Activated T-helper 17 cell treated with anti-CD3 and anti-CD28 coated beads, Interleukin-2, amount 50 U/mL, for 72 hours (primary cell): ENCODE measurements around the gene RHO. TPM values are rescaled to one million over a fixed set of nuclear protein-coding genes. Genes with fewer than 3 reads are reported as not detected.
"Not testable (repeated sequence)": the region's sequence is repeated elsewhere in the genome, so short reads cannot be mapped to it uniquely, and the experiment has no call there.

Source experiments
- ATAC-seq: fragments of 150-1000 bp; cut with Tn5 transposase; replicated peaks from 2 replicates; pipeline ENCODE4 v1.10.0; 2021; ENCODE audit warnings: mild to moderate bottlenecking, moderate library complexity
- H3K27ac Mint-ChIP-seq: one replicate; pipeline ENCODE4 v1.8.0; 2022; ENCODE audit warnings: mixed read lengths
- H3K27me3 Mint-ChIP-seq: one replicate; pipeline ENCODE4 v1.8.0; 2022; ENCODE audit warnings: mixed read lengths
- H3K36me3 Mint-ChIP-seq: one replicate; pipeline ENCODE4 v1.8.0; 2022; ENCODE audit warnings: low read depth, mild to moderate bottlenecking, mixed read lengths
- H3K4me1 Mint-ChIP-seq: one replicate; pipeline ENCODE4 v1.8.0; 2022; ENCODE audit warnings: mixed read lengths
- H3K4me3 Mint-ChIP-seq: one replicate; pipeline ENCODE4 v1.8.0; 2022; ENCODE audit warnings: mild to moderate bottlenecking, mixed read lengths
- H3K9me3 Mint-ChIP-seq: one replicate; pipeline ENCODE4 v1.8.0; 2022; ENCODE audit warnings: mixed read lengths
- total RNA-seq, 2 donors: library from RNA; stranded (reverse); gene quantifications; one replicate each; pipeline ENCODE4 v1.2.3, GENCODE V29; 2022

The RHO gene
- not detected for total RNA-seq

- Mint-ChIP-seq H3K27ac (peak within 1 kb of the TSS; percentile 50), H3K9me3 (no peaks in the 10 kb centered on the region), H3K27me3 (no peaks in the 10 kb centered on the region), H3K4me3 (no peak within 1 kb of the TSS), H3K36me3 (no peaks in the 10 kb centered on the region), H3K4me1 (no peaks in the 10 kb centered on the region)
- ATAC-seq = no peak
Observed at GRCh38 chr3:129528589-129529100, at the start of gene RHO. Gene RHO (plus strand): TSS chr3:129528639. CDS start chr3:129528734, 95 bp downstream.

GRCh38 chr3:129481225-129481765, 47.1 kb upstream of the RHO start:
- Mint-ChIP-seq H3K4me3 (peak overlapping the region; percentile 28), H3K36me3 (peaks cover 27% of the 10 kb centered on the region), H3K27ac (peak overlapping the region; percentile 70)
- H3K4me1 Mint-ChIP-seq, H3K27me3 Mint-ChIP-seq, ATAC-seq, H3K9me3 Mint-ChIP-seq: not testable (repeated sequence)

- Mint-ChIP-seq H3K27me3 (no peaks in the 10 kb centered on the region), H3K27ac (peak overlapping the region; percentile 70)
- ATAC-seq = peak; percentile 82
Observed at GRCh38 chr3:129481766-129482332, 46.6 kb upstream of the RHO start.

DNA sequence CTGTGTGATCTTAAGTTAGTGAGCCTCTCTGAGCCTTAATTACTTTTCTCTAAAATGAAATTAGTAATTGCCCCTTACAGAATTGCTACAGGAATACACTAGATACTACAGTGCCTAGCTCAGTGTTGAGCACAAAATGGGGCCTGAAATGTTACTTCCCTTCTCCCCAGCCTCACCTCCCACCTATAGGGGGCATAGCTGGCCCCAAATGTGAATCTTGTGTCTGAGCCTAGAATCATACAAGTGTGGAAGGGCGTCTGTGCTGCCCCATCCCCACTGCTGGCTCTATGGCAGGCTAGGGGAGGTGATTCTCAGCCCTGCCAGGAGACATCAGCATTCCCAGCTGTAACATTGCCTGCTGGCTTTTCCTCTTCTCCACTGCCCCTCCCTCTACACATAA, 45.7 kb upstream of the RHO start:
- no peak overlapping the region for H3K27ac Mint-ChIP-seq
- H3K36me3 Mint-ChIP-seq = peaks cover 15% of the 10 kb centered on the region
- no peak for ATAC-seq
- peaks cover 6% of the 10 kb centered on the region for H3K4me1 Mint-ChIP-seq
- no peaks in the 10 kb centered on the region for H3K9me3 Mint-ChIP-seq
- no peak overlapping the region for H3K4me3 Mint-ChIP-seq
- H3K27me3 Mint-ChIP-seq = no peaks in the 10 kb centered on the region

More at GRCh38 chr3:129481766-129482332, 46.6 kb upstream of the RHO start:
- peak overlapping the region; percentile 28 for H3K4me3 Mint-ChIP-seq
- H3K36me3 Mint-ChIP-seq = peaks cover 21% of the 10 kb centered on the region
- H3K4me1 Mint-ChIP-seq = peaks cover 6% of the 10 kb centered on the region
- no peaks in the 10 kb centered on the region for H3K9me3 Mint-ChIP-seq

DNA sequence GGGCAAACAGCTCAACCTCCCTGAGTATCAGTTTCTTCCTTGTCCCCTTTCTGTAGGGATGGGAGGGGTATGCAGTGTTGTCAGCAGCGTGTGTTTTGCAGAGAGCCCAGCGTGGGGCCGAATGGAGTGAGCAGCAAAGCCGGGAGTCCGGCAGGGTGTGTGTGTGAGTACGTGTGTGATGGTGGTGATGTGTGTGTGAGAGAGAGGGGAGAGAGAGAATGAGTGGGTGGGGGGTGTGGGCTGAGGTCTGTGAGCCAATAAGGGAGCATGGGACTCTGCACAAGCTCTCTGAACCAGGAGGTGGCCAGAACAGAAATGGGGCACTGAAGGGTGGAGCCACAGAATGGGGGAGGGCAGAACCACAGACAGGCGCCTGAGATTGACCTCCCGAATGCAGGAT, 44.6 kb upstream of the RHO start:
- Mint-ChIP-seq H3K27ac (no peak overlapping the region), H3K4me3 (no peak overlapping the region), H3K4me1 (peaks cover 6% of the 10 kb centered on the region), H3K27me3 (no peaks in the 10 kb centered on the region), H3K9me3 (no peaks in the 10 kb centered on the region), H3K36me3 (peaks cover 10% of the 10 kb centered on the region)
- ATAC-seq = no peak

DNA sequence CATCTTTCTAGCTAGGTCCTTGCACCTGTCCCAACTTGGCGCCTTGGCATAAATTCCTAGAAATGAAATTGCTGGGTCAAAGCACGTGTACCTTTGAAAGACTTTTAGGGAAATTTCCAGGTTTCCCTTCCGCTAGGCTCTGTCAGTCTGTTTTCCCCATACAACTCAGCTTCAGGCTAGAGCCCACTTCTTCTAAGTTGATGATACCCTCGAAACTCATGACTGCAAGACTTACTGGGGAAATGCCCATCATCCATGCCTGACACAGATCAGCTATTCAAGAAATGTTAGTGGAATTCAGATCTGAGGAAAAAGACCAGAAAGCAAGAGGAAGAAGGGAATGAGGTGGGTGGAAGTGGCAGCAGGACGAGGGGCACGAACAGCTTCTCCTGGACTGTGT, 43.3 kb upstream of the RHO start:
- not testable (repeated sequence) for H3K36me3 Mint-ChIP-seq, H3K27ac Mint-ChIP-seq, H3K4me1 Mint-ChIP-seq, H3K27me3 Mint-ChIP-seq, H3K9me3 Mint-ChIP-seq, ATAC-seq, H3K4me3 Mint-ChIP-seq

GRCh38 chr3:129485721-129486663, 42.4 kb upstream of the RHO start:
- H3K36me3 Mint-ChIP-seq = no peaks in the 10 kb centered on the region
- H3K27ac Mint-ChIP-seq = peak overlapping the region; percentile 18

GRCh38 chr3:129486664-129487035, 41.8 kb upstream of the RHO start:
- H3K36me3 Mint-ChIP-seq = no peaks in the 10 kb centered on the region
- H3K9me3 Mint-ChIP-seq = no peaks in the 10 kb centered on the region
- H3K4me1 Mint-ChIP-seq = peaks cover 6% of the 10 kb centered on the region
- H3K27me3 Mint-ChIP-seq = no peaks in the 10 kb centered on the region
- H3K4me3 Mint-ChIP-seq = no peak overlapping the region
- ATAC-seq = no peak
- H3K27ac Mint-ChIP-seq = peak overlapping the region; percentile 18

More at GRCh38 chr3:129485721-129486663, 42.4 kb upstream of the RHO start:
- Mint-ChIP-seq H3K4me1 (peaks cover 6% of the 10 kb centered on the region), H3K4me3 (no peak overlapping the region), H3K9me3 (no peaks in the 10 kb centered on the region), H3K27me3 (no peaks in the 10 kb centered on the region)
- ATAC-seq = no peak

DNA sequence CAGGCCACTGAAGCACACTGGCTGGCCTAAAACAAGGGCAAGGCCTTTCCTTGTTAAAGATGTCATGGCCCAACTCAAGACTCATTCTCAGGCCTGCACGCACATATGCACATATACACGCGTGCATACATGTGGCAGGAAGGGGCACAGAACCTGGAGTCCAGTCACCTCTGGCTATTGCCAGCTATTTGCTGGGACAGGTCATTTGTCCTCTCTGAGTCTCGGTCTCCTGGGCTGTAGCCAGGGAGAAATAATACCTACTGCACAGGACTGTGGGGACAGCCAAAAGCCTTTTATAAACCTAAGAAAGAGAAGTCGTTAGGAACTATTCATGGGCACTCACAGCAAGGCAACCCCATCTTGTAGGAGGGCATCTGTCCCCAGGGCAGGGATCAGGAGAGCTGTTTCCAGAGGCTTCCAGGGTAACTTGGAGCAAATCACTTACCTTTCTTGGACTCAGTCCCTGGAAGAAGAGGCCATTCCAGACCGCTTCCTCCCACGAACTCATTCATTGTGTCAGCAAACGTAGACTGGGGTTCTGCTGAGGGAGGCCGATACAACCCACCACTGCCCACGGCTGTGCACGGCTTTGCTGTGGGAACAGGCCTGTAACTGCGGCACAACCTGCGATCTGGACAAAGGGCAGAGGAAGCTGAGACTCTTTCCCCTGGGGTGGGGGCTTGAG, 41.1 kb upstream of the RHO start:
- H3K9me3 Mint-ChIP-seq = no peaks in the 10 kb centered on the region
- no peaks in the 10 kb centered on the region for H3K27me3 Mint-ChIP-seq
- H3K36me3 Mint-ChIP-seq = no peaks in the 10 kb centered on the region
- ATAC-seq = no peak
- H3K4me3 Mint-ChIP-seq = no peak overlapping the region
- no peak overlapping the region for H3K27ac Mint-ChIP-seq
- H3K4me1 Mint-ChIP-seq = no peaks in the 10 kb centered on the region

- not testable (repeated sequence) for H3K27me3 Mint-ChIP-seq, H3K4me3 Mint-ChIP-seq
Observed at GRCh38 chr3:129487868-129488335, 40.5 kb upstream of the RHO start.

GRCh38 chr3:129489258-129489657, 39.2 kb upstream of the RHO start:
- not testable (repeated sequence) for H3K27me3 Mint-ChIP-seq, ATAC-seq, H3K27ac Mint-ChIP-seq, H3K4me3 Mint-ChIP-seq, H3K9me3 Mint-ChIP-seq, H3K4me1 Mint-ChIP-seq
- H3K36me3 Mint-ChIP-seq = peaks cover 15% of the 10 kb centered on the region

More at GRCh38 chr3:129487868-129488335, 40.5 kb upstream of the RHO start:
- not testable (repeated sequence) for H3K9me3 Mint-ChIP-seq, ATAC-seq, H3K27ac Mint-ChIP-seq, H3K36me3 Mint-ChIP-seq, H3K4me1 Mint-ChIP-seq

GRCh38 chr3:129490273-129490675, 38.2 kb upstream of the RHO start:
- no peaks in the 10 kb centered on the region for H3K9me3 Mint-ChIP-seq
- H3K27me3 Mint-ChIP-seq = no peaks in the 10 kb centered on the region
- no peaks in the 10 kb centered on the region for H3K4me1 Mint-ChIP-seq
- H3K27ac Mint-ChIP-seq = no peak overlapping the region
- no peak overlapping the region for H3K4me3 Mint-ChIP-seq
- peaks cover 16% of the 10 kb centered on the region for H3K36me3 Mint-ChIP-seq
- ATAC-seq = peak; percentile 93

GRCh38 chr3:129491077-129491476, 37.4 kb upstream of the RHO start:
- ATAC-seq, H3K4me3 Mint-ChIP-seq, H3K27me3 Mint-ChIP-seq, H3K9me3 Mint-ChIP-seq, H3K4me1 Mint-ChIP-seq, H3K27ac Mint-ChIP-seq: not testable (repeated sequence)
- H3K36me3 Mint-ChIP-seq = peaks cover 16% of the 10 kb centered on the region

DNA sequence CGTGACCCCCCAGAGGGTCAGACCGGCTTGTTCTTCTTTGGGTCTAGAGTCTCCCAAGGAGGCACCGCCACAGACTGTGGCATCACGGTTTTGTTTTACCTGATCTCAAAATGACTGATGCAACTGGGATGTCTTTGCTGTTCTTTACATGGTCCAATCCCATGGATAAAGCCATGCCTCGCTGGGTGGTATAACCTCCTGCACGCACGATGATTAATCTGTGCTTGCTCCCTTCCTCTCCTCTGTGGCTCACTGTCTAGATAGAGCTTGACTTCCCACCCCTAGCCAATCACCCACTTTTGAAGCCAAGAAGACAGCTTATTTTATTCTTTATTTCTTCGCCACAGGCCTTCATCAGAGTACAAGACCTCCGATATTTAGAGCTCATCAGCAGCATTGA, 36.6 kb upstream of the RHO start:
- ATAC-seq = no peak
- no peaks in the 10 kb centered on the region for H3K4me1 Mint-ChIP-seq
- H3K27me3 Mint-ChIP-seq = no peaks in the 10 kb centered on the region
- H3K36me3 Mint-ChIP-seq = peaks cover 21% of the 10 kb centered on the region
- no peak overlapping the region for H3K27ac Mint-ChIP-seq
- H3K4me3 Mint-ChIP-seq = no peak overlapping the region
- H3K9me3 Mint-ChIP-seq = no peaks in the 10 kb centered on the region
